K562 (cell line): ENCODE data around the gene ATG4D. TPM values are rescaled to one million over a fixed set of nuclear protein-coding genes. Genes with fewer than 3 reads are reported as not detected.

Source experiments
- DACH1 ChIP-seq: fragments of 450-650 bp; IDR thresholded peaks from 2 replicates; pipeline ENCODE4 v1.6.1; 2018; ENCODE audit not compliant: partially characterized antibody
- ELF1 ChIP-seq: fragments of 200-800 bp; sonication (Bioruptor generic); IDR thresholded peaks from 2 replicates; pipeline ENCODE4 v1.6.1; 2016; ENCODE audit warnings: missing genetic modification characterization, missing compliant biosample characterization
- LEF1 ChIP-seq: fragments of 450-650 bp; IDR thresholded peaks from 2 replicates; pipeline ENCODE4 v1.6.1; 2016; ENCODE audit warnings: mild to moderate bottlenecking
- SIX5 ChIP-seq, 2 experiments: IDR thresholded peaks; 2 replicates each; pipeline ENCODE4 v1.6.1; 2011; ENCODE audit warnings: low read length in 2 of 2, borderline replicate concordance in 1 of 2, low read depth in 1 of 2, mild to moderate bottlenecking in 1 of 2, moderate library complexity in 1 of 2; ENCODE audit not compliant: insufficient read depth in 1 of 2
- polyA plus RNA-seq, 8 experiments: library from polyadenylated mRNA; depleted of rRNA in 4 of 8; stranded (reverse) in 5 of 8; unstranded in 3 of 8; fragments of >200 nt; fragmentation: Nextera tagmentation in 2 of 8; fragmentation: Illumina TruSeq in 1 of 8; extraction: Ambion mirVana in 2 of 8; extraction: Trizol in 1 of 8; gene quantifications; 2 replicates each; pipeline versions ENCODE4 v1.2.1 to v1.2.3, GENCODE V29; 2011 to 2014; ENCODE audit warnings: inconsistent platforms in 1 of 8, missing spikeins in 1 of 8
- total RNA-seq, 7 experiments: library from RNA; depleted of rRNA in 6 of 7; stranded (reverse); fragments of >200 nt in 6 of 7; fragmentation: Illumina TruSeq in 2 of 7; extraction: Trizol in 2 of 7; gene quantifications; 2 replicates each; pipeline versions ENCODE4 v1.2.1 to v1.2.3, GENCODE V29; 2011 to 2021; ENCODE audit warnings: low replicate concordance in 1 of 7
- TF ChIP-seq, protein P1 (sequence below): fragments of 250-450 bp; sonication (Bioruptor Pico); IDR thresholded peaks from 2 replicates; pipeline ENCODE4 v1.8.0; 2022; ENCODE audit warnings: inconsistent platforms
- TF ChIP-seq, protein P2 (sequence below): fragments of 200-800 bp; sonication (Bioruptor generic); IDR thresholded peaks from 2 replicates; pipeline ENCODE4 v1.6.1; 2017; ENCODE audit warnings: missing genetic modification characterization, missing compliant biosample characterization
- TF ChIP-seq, protein P3 (sequence below): sonication (generic); formaldehyde crosslinking; IDR thresholded peaks from 2 replicates; pipeline ENCODE4 v1.8.1; 2023; ENCODE audit warnings: mild to moderate bottlenecking, missing genetic modification reagents
- TF ChIP-seq, protein P4 (sequence below): fragments of 450-650 bp; conservative IDR thresholded peaks from 2 replicates; pipeline ENCODE4 v1.6.1; 2016; ENCODE audit warnings: missing genetic modification characterization, low read depth, mild to moderate bottlenecking, control low read depth, missing compliant biosample characterization
- TF ChIP-seq, protein P5 (sequence below): fragments of 250-450 bp; sonication (Bioruptor Pico); IDR thresholded peaks from 2 replicates; pipeline ENCODE4 v1.5.0; 2021

The ATG4D gene
- total and polyA plus RNA-seq, 9 of the 15 experiments (the other 6 are each of a cell fraction or from before 2014, with no cell fraction given) = 0.51 to 66.1 (median 22.9) TPM

DNA sequence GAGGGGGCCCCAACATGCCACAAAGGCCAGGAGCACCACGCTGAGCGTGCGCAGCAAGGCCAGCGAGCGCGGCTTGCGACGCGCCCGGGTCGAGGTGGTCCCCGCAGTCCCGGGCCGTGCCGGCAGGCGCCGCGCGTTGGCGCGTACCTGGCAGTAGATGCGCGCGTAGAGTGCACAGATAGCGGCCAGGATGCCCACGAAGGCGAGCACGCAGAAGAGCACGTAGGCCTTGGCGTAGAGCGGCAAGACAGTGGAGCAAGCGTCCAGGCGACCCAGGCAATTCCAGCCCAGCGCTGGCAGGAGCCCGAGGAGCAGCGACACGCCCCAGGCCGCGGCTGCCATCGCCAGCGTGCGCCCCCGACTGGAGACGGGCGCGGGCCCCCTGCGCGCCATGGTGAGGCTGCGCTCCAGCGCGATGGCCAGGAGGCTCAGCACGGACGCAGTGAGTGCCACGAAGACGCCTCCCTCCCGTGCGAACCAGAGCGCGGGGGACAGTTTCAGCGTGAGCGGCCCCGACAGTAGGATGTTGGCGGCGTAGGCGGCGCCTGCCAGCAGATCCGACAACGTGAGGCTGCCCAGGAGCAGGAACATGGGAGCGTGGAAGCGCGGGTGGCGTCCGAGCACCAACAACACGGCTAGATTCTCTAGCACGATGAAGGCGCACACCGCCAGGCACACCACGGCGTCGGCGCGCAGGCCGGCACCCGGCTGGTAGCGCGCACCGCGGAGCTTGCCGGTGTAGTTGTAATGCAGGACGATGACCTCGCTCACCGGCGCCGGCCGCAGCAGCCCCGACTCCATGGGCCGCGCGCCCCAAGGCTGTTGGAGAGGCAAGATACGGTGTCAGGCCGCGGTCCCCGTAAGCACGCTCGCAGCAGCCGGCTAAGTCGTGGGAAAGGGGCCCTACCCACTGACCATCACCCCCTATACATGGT, 29.2 kb upstream of the ATG4D start (continued):
- TF ChIP-seq, protein P1, sequence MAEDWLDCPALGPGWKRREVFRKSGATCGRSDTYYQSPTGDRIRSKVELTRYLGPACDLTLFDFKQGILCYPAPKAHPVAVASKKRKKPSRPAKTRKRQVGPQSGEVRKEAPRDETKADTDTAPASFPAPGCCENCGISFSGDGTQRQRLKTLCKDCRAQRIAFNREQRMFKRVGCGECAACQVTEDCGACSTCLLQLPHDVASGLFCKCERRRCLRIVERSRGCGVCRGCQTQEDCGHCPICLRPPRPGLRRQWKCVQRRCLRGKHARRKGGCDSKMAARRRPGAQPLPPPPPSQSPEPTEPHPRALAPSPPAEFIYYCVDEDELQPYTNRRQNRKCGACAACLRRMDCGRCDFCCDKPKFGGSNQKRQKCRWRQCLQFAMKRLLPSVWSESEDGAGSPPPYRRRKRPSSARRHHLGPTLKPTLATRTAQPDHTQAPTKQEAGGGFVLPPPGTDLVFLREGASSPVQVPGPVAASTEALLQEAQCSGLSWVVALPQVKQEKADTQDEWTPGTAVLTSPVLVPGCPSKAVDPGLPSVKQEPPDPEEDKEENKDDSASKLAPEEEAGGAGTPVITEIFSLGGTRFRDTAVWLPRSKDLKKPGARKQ (CRISPR knock-in tag) = no peak
- TF ChIP-seq, protein P2, sequence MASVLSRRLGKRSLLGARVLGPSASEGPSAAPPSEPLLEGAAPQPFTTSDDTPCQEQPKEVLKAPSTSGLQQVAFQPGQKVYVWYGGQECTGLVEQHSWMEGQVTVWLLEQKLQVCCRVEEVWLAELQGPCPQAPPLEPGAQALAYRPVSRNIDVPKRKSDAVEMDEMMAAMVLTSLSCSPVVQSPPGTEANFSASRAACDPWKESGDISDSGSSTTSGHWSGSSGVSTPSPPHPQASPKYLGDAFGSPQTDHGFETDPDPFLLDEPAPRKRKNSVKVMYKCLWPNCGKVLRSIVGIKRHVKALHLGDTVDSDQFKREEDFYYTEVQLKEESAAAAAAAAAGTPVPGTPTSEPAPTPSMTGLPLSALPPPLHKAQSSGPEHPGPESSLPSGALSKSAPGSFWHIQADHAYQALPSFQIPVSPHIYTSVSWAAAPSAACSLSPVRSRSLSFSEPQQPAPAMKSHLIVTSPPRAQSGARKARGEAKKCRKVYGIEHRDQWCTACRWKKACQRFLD (CRISPR knock-in tag) = no peak
- TF ChIP-seq, protein P3, sequence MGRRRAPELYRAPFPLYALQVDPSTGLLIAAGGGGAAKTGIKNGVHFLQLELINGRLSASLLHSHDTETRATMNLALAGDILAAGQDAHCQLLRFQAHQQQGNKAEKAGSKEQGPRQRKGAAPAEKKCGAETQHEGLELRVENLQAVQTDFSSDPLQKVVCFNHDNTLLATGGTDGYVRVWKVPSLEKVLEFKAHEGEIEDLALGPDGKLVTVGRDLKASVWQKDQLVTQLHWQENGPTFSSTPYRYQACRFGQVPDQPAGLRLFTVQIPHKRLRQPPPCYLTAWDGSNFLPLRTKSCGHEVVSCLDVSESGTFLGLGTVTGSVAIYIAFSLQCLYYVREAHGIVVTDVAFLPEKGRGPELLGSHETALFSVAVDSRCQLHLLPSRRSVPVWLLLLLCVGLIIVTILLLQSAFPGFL (CRISPR knock-in tag) = no peak
- no peak for TF ChIP-seq DACH1
- TF ChIP-seq ELF1 (tag) = no peak
- TF ChIP-seq, protein P4, sequence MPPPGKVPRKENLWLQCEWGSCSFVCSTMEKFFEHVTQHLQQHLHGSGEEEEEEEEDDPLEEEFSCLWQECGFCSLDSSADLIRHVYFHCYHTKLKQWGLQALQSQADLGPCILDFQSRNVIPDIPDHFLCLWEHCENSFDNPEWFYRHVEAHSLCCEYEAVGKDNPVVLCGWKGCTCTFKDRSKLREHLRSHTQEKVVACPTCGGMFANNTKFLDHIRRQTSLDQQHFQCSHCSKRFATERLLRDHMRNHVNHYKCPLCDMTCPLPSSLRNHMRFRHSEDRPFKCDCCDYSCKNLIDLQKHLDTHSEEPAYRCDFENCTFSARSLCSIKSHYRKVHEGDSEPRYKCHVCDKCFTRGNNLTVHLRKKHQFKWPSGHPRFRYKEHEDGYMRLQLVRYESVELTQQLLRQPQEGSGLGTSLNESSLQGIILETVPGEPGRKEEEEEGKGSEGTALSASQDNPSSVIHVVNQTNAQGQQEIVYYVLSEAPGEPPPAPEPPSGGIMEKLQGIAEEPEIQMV (tag) = no peak
- TF ChIP-seq, protein P5, sequence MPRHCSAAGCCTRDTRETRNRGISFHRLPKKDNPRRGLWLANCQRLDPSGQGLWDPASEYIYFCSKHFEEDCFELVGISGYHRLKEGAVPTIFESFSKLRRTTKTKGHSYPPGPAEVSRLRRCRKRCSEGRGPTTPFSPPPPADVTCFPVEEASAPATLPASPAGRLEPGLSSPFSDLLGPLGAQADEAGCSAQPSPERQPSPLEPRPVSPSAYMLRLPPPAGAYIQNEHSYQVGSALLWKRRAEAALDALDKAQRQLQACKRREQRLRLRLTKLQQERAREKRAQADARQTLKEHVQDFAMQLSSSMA (CRISPR knock-in tag) = no peak
- TF ChIP-seq LEF1 = no peak
- no peak for TF ChIP-seq SIX5 (IDR thresholded peaks at IDR 0.05; ENCODE audit: borderline replicate concordance in 1 of 2, insufficient read depth in 1 of 2, low read depth in 1 of 2, low read length in 2 of 2)
